Upper lobe of left lung (tissue), 4 donors: ENCODE results near the gene NRF1.

Experiments used
- CTCF ChIP-seq, 6 experiments: fragments of 450-650 bp in 4 of 6; fragments of 200-600 bp in 2 of 6; sonication (generic) in 2 of 6; IDR thresholded peaks; one replicate each; pipeline ENCODE4 v1.5.1; 2016 to 2019; ENCODE audit warnings: antibody characterized with exemption in 6 of 6
- POLR2A ChIP-seq, 4 donors: fragments of 450-650 bp; IDR thresholded peaks; one replicate each; pipeline ENCODE4 v1.5.1; 2016 to 2017; ENCODE audit warnings: antibody characterized with exemption in 4 of 4, mild to moderate bottlenecking in 2 of 4
- POLR2AphosphoS5 ChIP-seq, 2 donors: sonication (generic); formaldehyde crosslinking; IDR thresholded peaks; one replicate each; pipeline ENCODE4 v1.5.1; 2017; ENCODE audit warnings: antibody characterized with exemption in 2 of 2

- TF ChIP-seq CTCF (IDR thresholded peaks at IDR 0.05) = no peak
- TF ChIP-seq POLR2A (IDR thresholded peaks at IDR 0.05) = no peak
- TF ChIP-seq POLR2AphosphoS5 (IDR thresholded peaks at IDR 0.05) = no peak
These were observed 23.3 kb upstream of the NRF1 start for GRCh38 chr7:129588268-129588667.
